Measurements from ENCODE around the gene EPS15.

The EPS15 gene

GRCh38 chr1:51369171-51369570, 149.9 kb downstream of the EPS15 start:
- no peak for DNase-seq

- DNase-seq, result no peak
Measured at GRCh38 chr1:51365774-51366173, 153.3 kb downstream of the EPS15 start.

- no peak for DNase-seq
Measured at GRCh38 chr1:51359879-51360278, 159.2 kb downstream of the EPS15 start.

GRCh38 chr1:51355382-51355781, 163.7 kb downstream of the EPS15 start:
- DNase-seq, result no peak

- DNase-seq, result no peak
Measured at GRCh38 chr1:51354416-51354815, 164.7 kb downstream of the EPS15 start.

GRCh38 chr1:51351907-51352306, 167.2 kb downstream of the EPS15 start:
- DNase-seq, result no peak

- DNase-seq, result no peak
Measured at GRCh38 chr1:51349862-51350261, 169.2 kb downstream of the EPS15 start.

- no peak for DNase-seq
Measured at GRCh38 chr1:51348147-51348527, 170.9 kb downstream of the EPS15 start.

GRCh38 chr1:51347398-51348146, 171.5 kb downstream of the EPS15 start:
- no peak for DNase-seq

GRCh38 chr1:51346086-51346942, 172.8 kb downstream of the EPS15 start:
- no peak for DNase-seq

GRCh38 chr1:51345300-51345687, 173.8 kb downstream of the EPS15 start:
- no peak for DNase-seq

- DNase-seq, result no peak
Measured at GRCh38 chr1:51344602-51345299, 174.3 kb downstream of the EPS15 start.

- DNase-seq, result no peak
Measured at GRCh38 chr1:51344276-51344601, 174.8 kb downstream of the EPS15 start.

GRCh38 chr1:51343624-51344023, 175.4 kb downstream of the EPS15 start:
- DNase-seq, result no peak

- DNase-seq, result no peak
Measured at GRCh38 chr1:51342591-51343206, 176.4 kb downstream of the EPS15 start.

GRCh38 chr1:51341876-51342496, 177.1 kb downstream of the EPS15 start:
- no peak for DNase-seq

GRCh38 chr1:51340380-51340779, 178.7 kb downstream of the EPS15 start:
- no peak for DNase-seq

GRCh38 chr1:51336711-51337110, 182.4 kb downstream of the EPS15 start:
- no peak for DNase-seq

- no peak for DNase-seq
Measured at GRCh38 chr1:51336004-51336403, 183.1 kb downstream of the EPS15 start.

- no peak for DNase-seq
Measured at GRCh38 chr1:51331206-51332100, 187.6 kb downstream of the EPS15 start.

GRCh38 chr1:51330331-51331201, 188.5 kb downstream of the EPS15 start, which contains the start of gene TTC39A:
Gene TTC39A, minus strand, starts transcription at chr1:51330562. Its CDS starts 85 bp downstream, at chr1:51330477.
- no peak for DNase-seq

All from NCI-H748 treated with DMSO at 0.1 percent for 48 hours (cell line).